ENCODE measurements around the gene SKIL. TPM values are rescaled to one million over a fixed set of nuclear protein-coding genes. Genes with fewer than 3 reads are reported as not detected.
"Not testable (repeated sequence)": the region's sequence is repeated elsewhere in the genome, so short reads cannot be mapped to it uniquely, and the experiment has no call there.

Gene SKIL, protein sequence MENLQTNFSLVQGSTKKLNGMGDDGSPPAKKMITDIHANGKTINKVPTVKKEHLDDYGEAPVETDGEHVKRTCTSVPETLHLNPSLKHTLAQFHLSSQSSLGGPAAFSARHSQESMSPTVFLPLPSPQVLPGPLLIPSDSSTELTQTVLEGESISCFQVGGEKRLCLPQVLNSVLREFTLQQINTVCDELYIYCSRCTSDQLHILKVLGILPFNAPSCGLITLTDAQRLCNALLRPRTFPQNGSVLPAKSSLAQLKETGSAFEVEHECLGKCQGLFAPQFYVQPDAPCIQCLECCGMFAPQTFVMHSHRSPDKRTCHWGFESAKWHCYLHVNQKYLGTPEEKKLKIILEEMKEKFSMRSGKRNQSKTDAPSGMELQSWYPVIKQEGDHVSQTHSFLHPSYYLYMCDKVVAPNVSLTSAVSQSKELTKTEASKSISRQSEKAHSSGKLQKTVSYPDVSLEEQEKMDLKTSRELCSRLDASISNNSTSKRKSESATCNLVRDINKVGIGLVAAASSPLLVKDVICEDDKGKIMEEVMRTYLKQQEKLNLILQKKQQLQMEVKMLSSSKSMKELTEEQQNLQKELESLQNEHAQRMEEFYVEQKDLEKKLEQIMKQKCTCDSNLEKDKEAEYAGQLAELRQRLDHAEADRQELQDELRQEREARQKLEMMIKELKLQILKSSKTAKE
- total RNA-seq = 52.9 and 88.1 TPM in 2 replicates

DNA sequence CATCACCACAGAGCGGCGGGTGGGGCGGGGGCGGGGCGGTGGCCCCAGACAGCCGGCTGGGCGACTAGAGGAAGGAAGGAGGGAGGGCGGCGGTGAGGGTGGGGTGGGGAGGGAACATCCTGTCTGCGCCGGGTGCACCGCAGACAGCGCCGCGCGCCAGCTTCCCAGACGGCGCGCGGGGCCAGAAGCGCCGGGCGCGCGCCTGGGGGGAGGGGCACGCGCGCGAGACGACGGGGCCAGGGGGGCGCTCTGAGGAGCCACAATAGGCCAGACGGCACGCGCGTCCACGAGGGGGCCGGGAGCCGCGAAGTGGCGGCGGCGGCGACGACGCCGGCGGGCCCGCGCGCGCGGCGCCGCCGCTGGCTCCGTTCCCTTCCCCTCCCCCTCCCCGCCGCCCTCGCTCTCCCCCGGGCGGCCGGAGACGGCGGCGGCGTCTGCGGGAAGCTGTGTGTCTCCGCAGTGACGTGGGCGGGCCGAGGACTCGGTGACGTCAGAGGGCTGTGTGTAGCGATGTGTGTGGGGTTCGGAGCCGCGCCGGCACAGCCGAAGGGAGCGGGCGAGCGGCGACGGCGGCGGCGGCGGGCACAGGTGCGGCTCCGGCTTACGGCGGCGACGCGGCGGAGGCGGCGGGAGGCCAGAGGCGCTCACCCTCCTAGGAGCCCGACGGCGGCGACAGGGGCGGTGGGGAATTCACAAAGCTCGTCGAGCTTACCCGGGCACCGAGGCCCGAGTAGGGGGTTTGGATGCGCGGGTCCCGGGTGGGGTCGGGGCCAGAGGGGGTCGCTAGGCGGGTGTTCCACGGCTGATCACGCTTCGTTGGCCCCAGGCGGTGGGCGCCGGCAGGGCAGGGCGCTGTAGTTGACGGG is at the start of gene SKIL:
Gene SKIL, plus strand, starts transcription at position 540 of the 866 bp plus-strand sequence. CDS start 2,617 bp downstream, outside the sequence.
- DNase-seq (ENCODE audit: low read depth in 2 of 2) = peak; percentile 79 to 97

DNA sequence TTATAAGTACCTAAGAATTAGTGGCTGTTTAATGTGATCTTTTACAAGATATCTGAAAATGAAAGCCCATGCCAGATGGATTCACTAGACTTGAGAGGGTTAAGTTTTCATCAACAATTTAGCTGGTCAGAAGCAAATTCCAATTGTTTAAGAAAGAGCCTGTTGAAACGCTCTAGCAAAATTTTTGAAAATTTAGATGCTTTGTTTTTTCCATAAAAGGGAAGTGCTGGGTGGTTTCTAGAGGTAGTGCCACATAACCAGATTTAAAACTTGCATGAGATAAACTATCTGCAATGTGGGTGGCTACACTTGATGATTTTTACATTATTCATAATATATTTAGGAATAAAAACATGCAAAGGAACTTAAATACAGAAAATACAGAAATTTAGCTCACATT is 48.5 kb upstream of the SKIL start:
- no peak for DNase-seq (ENCODE audit: low read depth in 2 of 2)

DNA sequence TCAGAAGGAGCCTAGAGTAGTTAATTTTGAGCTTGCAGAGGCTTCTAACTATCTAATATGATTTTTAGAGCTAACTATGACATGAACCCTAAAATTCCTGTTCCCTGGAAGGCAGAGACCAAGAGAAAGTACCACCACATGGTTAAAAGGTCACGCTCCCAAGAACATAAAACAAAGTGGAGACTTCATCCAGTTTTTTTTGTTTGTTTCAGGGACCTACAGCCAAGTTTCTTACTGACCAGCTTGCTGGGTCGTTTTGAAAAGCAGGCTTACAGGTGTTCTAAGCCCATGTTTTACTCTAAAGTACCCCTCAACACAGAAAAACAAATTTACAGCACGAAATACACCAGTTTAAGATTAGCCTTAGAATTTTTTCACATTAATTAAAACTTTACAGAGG is 39.6 kb upstream of the SKIL start:
- no peak for DNase-seq (ENCODE audit: low read depth in 2 of 2)

DNA sequence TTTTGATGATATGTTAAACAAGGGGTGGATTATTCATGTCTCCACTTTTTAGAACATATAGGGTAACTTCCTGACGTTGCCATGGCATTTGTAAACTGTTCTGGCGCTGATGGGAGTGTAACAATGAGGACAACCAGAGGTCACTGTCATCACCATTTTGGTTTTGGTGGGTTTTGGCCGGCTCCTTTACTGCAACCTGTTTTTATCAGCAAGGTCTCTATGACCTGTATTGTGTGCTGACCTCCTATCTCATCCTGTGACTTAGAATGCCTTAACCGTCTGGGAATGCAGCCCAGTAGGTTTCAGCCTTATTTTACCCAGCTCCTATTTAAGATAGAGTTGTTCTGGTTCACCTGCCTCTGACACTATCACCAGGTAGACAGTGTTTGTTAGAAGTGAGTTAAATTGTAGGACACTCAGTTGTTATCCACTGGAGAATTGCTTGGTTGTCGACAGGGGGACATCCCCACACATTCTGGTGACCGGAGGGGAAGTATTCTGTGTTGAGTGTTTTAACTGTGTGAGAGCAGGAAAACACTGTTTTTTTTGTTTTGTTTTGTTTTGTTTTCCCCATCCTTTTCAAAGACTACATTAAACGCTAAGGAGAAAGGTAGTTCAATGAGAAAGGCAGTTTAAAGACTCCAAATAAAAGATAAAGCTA is 36.9 kb upstream of the SKIL start:
- peak; percentile 25 to 81 for DNase-seq (ENCODE audit: low read depth in 2 of 2)

DNA sequence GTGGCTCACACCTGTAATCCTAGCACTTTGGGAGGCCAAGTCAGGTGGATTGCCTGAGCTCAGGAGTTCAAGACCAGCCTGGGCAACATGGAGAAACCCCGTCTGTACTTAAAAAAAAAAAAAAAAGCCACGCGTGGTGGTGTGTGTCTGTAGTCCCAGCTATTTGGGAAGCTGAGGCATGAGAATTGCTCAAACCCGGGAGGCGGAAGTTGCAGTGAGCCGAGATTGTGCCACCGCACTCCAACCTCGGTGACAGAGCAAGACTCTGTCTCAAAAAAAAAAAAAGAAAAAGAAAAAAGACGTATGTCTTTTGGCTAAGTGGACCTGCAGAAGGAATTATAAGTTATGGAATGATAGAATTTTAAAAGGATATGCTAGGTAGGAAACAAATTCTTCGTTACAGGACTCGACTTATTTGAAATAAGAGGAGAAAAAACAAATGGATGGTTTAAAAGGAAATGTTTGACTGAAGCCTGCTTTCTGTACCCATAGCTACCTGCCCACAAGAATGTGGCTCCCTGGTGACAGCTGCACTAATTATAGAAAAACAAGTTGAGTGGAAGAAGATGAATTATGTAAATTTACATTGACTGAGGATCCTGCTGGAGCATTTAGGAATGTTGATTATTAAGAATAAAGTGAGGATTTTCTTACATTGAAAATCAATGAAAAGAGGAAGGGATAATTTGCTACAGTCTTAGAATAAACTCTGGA is 36.0 kb upstream of the SKIL start:
- no peak for DNase-seq (ENCODE audit: low read depth in 2 of 2)

DNA sequence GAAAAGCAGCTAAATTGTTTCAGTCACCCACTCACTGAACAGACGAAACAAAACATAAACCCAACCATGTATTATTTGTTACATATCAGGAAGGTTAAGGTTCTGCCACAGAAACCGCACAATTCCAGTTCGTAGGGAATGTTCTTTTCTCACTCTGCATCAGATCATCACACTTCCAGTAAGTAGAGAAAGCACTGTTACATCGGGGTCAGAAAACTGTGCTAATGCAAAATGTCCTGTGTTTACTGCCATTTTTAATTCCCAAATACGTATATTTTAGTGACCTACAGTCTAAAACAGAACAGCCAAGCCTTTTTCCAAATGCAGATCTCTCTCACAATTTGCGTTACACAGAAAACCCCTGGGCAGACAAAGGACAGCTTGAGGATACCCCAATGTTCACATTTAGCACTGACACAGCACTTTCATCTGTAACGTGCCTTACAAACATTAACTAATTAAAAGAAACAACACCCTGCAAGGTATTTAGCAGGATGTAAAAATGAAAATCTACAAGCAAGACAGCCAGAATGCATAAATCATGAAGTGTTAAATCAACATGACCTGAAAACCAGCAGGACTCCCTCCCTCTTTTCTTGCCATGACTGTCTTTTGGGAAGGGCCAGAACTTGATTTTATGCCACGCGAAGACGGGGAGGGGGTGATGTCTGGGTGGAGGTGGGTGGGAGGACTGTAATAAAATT is 34.8 kb upstream of the SKIL start:
- no peak for DNase-seq (ENCODE audit: low read depth in 2 of 2)

DNA sequence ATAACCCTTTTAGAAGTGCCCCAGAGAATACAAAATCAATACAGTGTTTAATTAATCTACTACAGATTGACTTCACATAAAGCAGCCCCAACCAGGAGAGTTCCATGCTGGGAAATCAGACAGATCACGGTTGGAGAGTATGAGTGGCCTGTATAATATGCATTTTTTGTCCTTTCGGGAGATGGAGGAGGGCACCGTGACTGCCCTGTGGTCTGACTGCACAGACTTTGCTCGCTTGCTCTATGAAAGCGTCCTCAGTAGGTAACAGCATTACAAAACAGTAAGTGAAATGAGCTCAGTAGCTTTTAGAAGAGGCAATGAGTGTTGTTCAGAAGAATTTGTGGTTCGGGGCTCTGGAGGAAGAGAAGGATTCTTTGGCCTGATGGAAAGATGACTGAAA is 34.2 kb upstream of the SKIL start:
- DNase-seq (ENCODE audit: low read depth in 2 of 2) = no peak

DNA sequence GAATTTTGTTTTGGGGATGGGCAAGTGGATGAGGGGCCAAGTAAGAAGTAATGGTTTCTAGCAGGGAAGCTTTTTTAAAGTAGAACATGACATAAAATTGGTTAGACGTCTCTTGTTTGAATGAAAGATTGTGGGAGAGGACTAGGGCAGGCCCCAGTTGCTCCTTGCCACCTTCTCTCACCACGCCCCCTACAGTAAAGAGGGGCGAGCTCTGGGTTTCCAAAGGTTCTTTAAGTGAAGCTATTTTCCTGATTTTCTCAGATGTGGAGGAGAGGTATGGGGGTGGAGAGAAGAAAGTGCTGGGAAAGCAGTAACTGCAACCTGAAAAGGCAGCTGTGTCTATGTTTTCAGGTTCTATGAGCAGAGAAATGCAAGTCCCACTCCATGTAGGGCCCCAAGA is 32.6 kb upstream of the SKIL start:
- no peak for DNase-seq (ENCODE audit: low read depth in 2 of 2)

DNA sequence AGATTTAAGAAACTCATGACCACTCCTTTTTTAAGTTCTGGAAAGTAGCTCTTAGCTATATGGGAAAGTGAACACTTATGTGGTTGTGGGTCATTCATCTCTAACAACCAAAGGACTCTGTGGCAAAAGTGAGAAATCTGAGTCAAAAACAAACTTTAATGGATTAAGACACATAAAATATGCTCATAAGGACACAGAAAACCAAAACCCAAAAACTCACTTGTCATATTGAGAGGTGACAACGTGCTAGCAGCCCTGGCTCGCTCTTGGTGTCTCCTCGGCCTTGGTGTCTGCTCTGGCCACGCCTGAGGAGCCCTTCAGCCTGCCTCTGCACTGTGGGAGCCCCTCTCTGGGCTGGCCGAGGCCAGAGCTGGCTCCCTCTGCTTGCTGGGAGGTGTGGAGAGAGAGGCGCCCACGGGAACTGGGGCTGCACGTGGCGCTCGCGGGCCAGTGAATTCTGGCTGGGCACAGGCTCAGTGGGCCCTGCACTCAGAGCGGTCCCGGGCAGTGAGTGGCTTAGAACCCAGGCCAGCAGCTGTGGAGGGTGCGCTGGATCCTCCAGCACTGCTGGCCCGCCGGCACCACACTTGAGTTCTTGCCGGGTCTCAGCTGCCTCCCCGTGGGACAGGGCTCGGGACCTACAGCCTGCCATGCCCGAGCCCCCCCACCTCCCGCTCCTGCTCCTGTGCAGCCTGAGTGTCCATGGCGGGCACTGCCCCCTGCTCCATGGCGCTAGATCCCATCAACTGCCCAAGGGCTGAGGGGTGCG is 30.3 kb upstream of the SKIL start:
- DNase-seq (ENCODE audit: low read depth in 2 of 2) = no peak

DNA sequence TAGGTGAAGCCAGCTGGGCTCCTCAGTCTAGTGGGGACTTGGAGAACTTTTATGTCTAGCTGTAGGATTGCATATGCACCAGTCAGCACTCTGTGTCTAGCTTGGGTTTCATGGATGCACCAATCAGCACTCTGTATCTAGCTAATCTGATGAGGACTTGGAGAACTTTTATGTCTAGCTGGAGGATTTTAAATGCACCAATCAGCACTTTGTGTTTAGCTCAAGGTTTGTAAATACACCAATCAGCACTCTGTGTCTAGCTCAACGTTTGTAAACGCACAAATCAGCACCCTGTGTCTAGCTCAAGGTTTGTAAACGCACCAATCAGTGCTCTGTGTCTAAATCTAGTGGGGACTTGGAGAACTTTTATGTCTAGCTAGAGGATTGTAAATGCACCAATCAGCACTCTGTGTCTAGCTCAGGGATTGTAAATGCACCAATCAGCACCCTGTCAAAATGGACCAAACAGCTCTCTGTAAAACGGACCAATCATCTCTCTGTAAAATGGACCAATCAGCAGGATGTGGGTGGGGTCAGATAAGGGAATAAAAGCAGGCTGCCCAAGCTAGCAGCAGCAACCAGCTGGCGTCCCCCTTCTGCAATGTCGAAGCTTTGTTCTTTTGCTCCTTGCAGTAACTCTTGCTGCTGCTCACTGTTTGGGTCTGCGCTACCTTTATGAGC is 29.5 kb upstream of the SKIL start:
- not testable (repeated sequence) for DNase-seq (ENCODE audit: low read depth in 2 of 2)

DNA sequence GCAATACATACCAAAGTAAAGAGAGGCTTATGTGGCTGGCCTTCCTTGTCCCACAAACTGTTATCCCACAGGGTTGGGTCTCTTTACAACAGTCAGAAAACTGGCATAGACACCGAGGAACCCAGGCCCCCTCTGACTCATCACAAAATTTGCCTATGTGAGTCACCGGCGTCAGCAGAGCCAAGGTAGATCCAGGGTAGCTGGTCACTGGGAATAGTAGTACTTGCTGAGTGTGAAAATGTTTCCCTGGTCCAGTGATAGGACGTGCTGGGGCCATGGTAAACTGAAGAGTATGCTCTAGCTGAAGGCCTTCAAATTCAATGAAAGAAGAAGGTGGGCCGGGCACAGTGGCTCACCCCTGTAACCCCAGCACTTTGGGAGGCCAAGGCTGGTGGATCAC is 27.1 kb upstream of the SKIL start:
- peak in 1 of 2 donors; percentile 26 for DNase-seq (ENCODE audit: low read depth in 2 of 2)

DNA sequence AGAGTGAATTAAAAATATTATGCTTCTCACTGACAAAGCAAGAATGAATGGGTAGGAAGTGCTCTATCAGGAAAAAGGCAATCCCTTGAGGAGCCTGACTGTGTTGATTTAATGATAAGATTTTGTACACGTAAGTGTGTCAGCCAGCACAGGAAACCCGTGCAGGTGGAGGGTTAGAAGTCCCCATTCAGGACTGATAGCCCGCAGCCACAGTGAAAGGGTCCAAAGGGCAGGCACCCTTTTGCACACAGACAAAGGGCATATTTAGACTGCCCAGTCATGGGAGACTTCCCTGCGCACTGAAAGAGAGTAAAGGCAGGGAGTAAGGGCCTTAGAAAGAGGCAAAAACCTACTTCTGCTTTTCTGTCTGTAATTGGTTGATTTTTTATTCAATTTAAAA is 26.4 kb upstream of the SKIL start:
- peak in 1 of 2 donors; percentile 84 for DNase-seq (ENCODE audit: low read depth in 2 of 2)

DNA sequence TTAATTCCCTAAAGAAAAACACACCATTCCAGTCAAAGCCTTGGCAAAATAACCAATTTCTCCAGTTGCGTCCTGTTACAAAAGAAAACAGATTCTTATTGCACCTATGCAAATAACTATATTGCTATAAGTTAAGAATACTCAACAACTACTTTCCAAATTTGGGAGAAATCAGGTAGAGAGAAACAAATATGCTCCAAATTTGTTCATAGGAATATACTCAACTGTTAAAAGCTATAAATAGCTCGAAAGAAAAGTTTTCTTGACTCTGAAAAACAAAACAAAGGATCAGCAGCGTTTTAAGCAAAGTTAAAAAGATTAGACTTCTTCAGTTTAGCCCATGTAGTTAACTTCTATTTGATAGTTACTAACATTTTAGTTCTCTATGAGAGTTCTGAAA is 20.1 kb upstream of the SKIL start:
- no peak for DNase-seq (ENCODE audit: low read depth in 2 of 2)

DNA sequence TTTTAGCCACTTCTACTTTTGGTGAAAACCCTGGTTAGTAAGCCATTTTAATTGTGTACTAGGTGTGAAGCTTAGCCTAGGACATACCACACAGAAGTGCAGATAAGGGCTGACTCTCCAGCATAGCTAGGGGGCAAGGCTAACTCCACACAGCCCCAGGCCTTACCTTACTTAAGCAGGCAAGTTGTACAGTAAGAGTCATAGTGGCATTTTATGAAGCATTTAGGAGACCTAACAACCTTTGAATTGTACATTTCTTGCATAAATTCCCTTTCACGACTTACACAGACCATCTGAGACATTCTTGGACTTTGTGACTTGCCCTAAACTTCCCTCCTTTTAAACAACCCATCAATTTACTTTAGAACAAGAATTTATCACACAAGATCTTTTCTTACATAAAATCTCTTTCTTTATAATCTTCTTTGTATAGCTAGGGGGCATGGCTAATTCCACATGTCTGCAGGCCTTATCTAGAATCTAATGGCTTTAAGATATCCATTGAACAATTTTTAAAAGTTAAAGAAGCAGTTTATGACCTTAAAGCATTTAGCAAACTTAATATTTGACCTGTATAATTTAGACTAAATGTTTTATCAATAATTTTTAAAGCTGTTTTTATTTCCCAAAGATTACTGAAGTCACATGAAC is 18.7 kb upstream of the SKIL start:
- DNase-seq (ENCODE audit: low read depth in 2 of 2) = no peak

DNA sequence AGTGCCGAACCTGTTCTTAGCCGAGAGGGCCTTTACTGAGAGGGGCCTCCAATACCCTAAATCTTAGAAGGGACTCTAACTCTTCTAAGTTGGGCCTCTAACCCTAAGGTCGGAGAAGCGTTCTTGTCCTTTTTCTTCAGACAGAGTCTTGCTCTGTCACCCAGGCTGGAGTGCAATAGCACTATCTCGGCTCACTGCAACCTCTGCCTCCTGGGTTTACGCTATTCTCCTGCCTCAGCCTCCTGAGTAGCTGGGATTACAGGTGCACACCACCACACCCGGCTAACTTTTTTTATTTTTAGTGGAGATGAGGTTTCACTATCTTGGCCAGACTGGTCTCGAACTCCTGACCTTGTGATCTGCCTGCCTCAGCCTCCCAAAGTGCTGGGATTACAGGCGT is 15.2 kb upstream of the SKIL start:
- DNase-seq (ENCODE audit: low read depth in 2 of 2) = not testable (repeated sequence)

DNA sequence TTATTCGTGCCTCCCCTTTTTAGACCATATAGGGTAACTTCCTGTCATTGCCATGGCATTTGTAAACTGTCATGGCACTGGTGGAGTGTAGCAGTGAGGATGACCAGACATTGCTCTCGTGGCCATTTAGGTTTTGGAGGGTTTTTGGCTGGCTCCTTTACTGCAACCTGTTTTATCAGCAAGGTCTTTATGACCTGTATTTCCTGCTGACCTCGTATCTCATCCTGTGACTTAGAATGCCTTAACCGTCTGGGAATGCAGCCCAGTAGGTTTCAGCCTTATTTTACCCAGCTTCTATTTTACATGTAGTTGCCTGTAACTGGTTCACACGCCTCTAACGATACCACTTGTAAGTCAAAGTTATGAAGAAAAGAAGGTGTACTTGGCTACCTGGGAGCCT is 13.7 kb upstream of the SKIL start:
- peak in 1 of 2 donors; percentile 63 for DNase-seq (ENCODE audit: low read depth in 2 of 2)

DNA sequence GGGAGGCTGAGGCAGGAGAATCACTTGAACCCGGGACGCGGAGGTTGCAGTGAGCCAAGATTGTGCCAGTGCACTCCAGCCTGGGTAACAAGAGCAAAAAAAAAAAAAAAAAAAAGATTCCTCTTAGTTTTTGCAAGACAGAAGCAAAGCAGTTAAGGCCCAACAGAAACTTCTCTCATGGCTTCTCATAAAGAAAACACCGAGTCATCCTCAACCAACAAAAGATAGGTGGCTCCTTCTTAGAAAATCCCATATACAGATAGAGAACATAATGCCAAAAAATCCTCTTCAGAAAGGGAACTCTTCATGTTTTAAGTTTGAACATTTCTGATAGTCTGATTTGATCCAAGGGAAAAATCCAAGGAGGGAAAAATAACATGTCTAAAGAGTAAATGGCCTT is 12.5 kb upstream of the SKIL start:
- no peak for DNase-seq (ENCODE audit: low read depth in 2 of 2)
